Kidney (tissue), 14 donors: ENCODE data around the gene AKR7A2. TPM values are rescaled to one million over a fixed set of nuclear protein-coding genes. Genes with fewer than 3 reads are reported as not detected.

ENCODE experiments used
- DNase-seq, 5 donors: peaks; one replicate each; pipeline ENCODE4 v3.0.0-alpha.2; 2013 to 2020
- FAIRE-seq: peaks from 2 replicates; lab custom pipeline; 2012; peaks lifted over from hg19 to GRCh38; lab: Jason Lieb, UNC
- H3K27ac ChIP-seq, 2 donors: one replicate each; pipeline ENCODE4 v1.7.0; 2013; ENCODE audit warnings: low read depth in 2 of 2, low read length in 2 of 2, inconsistent platforms in 1 of 2
- H3K27me3 ChIP-seq: one replicate; pipeline ENCODE4 v1.7.1; 2013; ENCODE audit warnings: low read length, inconsistent platforms; ENCODE audit not compliant: control insufficient read depth, insufficient read depth
- H3K36me3 ChIP-seq, 3 donors: one replicate each; pipeline versions ENCODE4 v1.7.0 to v1.7.1; 2013; ENCODE audit warnings: low read length in 3 of 3, control low read depth in 1 of 3, inconsistent platforms in 1 of 3; ENCODE audit not compliant: insufficient read depth in 3 of 3, control insufficient read depth in 2 of 3
- H3K4me1 ChIP-seq, 3 donors: one replicate each; pipeline versions ENCODE4 v1.7.0 to v1.7.1; 2013; ENCODE audit warnings: low read length in 3 of 3, inconsistent platforms in 1 of 3, low read depth in 1 of 3; ENCODE audit not compliant: control insufficient read depth in 2 of 3, insufficient read depth in 2 of 3
- H3K4me3 ChIP-seq, 3 donors: one replicate each; pipeline versions ENCODE4 v1.7.0 to v1.8.1; 2013; ENCODE audit warnings: low read length in 3 of 3, control low read depth in 1 of 3, inconsistent platforms in 1 of 3
- H3K9ac ChIP-seq, 3 donors: one replicate each; pipeline versions ENCODE4 v1.7.0 to v1.7.1; 2013; ENCODE audit warnings: low read length in 3 of 3, control low read depth in 1 of 3, inconsistent platforms in 1 of 3
- H3K9me3 ChIP-seq, 3 donors: one replicate each; pipeline versions ENCODE4 v1.7.0 to v1.7.1; 2013; ENCODE audit warnings: low read length in 3 of 3, control low read depth in 1 of 3, inconsistent platforms in 1 of 3; ENCODE audit not compliant: control insufficient read depth in 2 of 3, insufficient read depth in 1 of 3
- CTCF ChIP-seq: IDR thresholded peaks from 3 replicates; pipeline ENCODE4 v1.5.1; 2012; ENCODE audit warnings: mild to moderate bottlenecking, moderate library complexity, borderline replicate concordance; ENCODE audit not compliant: insufficient read depth; ENCODE audit errors: extremely low read depth
- intact Hi-C: fragments of 100-400 bp; cut with DNase I; formaldehyde crosslinking; loops from one replicate; pipeline ENCODE4 v1.11.1; 2022
- polyA plus RNA-seq: library from polyadenylated mRNA; stranded (reverse); fragments of 350-450 nt; fragmentation: Illumina TruSeq; extraction: RNeasy Lipid Tissue Mini Kit (QIAGEN cat#74804); gene quantifications from one replicate; pipeline ENCODE4 v1.2.3, GENCODE V29; 2014; ENCODE audit warnings: low read depth, low replicate concordance; ENCODE audit not compliant: insufficient read depth
- total RNA-seq: library from RNA; stranded (reverse); fragmentation: NEBNext Ultra II Directional; extraction: Animal tissue kit (Norgen Biotek cat#: 25700); gene quantifications from one replicate; pipeline ENCODE4 v1.2.1, GENCODE V29; 2021
- donor health status: control.
- donor health status: control.
- donor health status: control.
- donor health status: control.
- donor health status: control.
- donor health status: DM: yes; HTN: yes; CAD: no.
- donor health status: Normal renal cell carcinoma (clear cell type).

Gene AKR7A2
- total and polyA plus RNA-seq, 2 donors from 2014 or later: 53.1 to 139 TPM

GRCh38 chr1:19343617-19344350 is 31.8 kb upstream of the AKR7A2 start:
- H3K36me3 ChIP-seq: peaks cover 0 to 17% (median 7%) of the 10 kb centered on the region in 3 donors
- intact Hi-C loops: no loop called here
- no peak overlapping the region for H3K9ac ChIP-seq
- no peak overlapping the region for H3K4me3 ChIP-seq
- H3K9me3 ChIP-seq: no peaks in the 10 kb centered on the region
- H3K27ac ChIP-seq: no peak overlapping the region
- FAIRE-seq (no peak), DNase-seq (no peak)
- no peaks in the 10 kb centered on the region for H3K27me3 ChIP-seq
- H3K4me1 ChIP-seq: peaks cover 0 to 3% (median 0%) of the 10 kb centered on the region in 3 donors
- no peak for TF ChIP-seq CTCF

- Histone ChIP-seq H3K27ac (no peak overlapping the region), H3K27me3 (no peaks in the 10 kb centered on the region), H3K9ac (no peak overlapping the region), H3K4me1 (peaks cover 0 to 3% (median 0%) of the 10 kb centered on the region in 3 donors), H3K9me3 (no peaks in the 10 kb centered on the region), H3K36me3 (peaks cover 0 to 14% (median 7%) of the 10 kb centered on the region in 3 donors), H3K4me3 (no peak overlapping the region)
- TF ChIP-seq CTCF: no peak
- intact Hi-C loops: no loop called here
- FAIRE-seq (no peak), DNase-seq (peak in 1 of 5 donors; percentile 71)
These were observed 31.1 kb upstream of the AKR7A2 start for GRCh38 chr1:19342894-19343616.

GRCh38 chr1:19342062-19342750 is 30.3 kb upstream of the AKR7A2 start:
- H3K4me1 ChIP-seq: peaks cover 0 to 3% (median 0%) of the 10 kb centered on the region in 3 donors
- intact Hi-C loops: no loop called here
- H3K27me3 ChIP-seq: no peaks in the 10 kb centered on the region
- peaks cover 0 to 14% (median 7%) of the 10 kb centered on the region in 3 donors for H3K36me3 ChIP-seq
- DNase-seq (no peak), FAIRE-seq (no peak)
- H3K4me3 ChIP-seq: no peak overlapping the region
- H3K9me3 ChIP-seq: no peaks in the 10 kb centered on the region
- H3K27ac ChIP-seq: no peak overlapping the region
- no peak overlapping the region for H3K9ac ChIP-seq
- no peak for TF ChIP-seq CTCF
